Epithelial cell of proximal tubule (primary cell): ENCODE measurements around the gene PIP4P1. TPM values are rescaled to one million over a fixed set of nuclear protein-coding genes. Genes with fewer than 3 reads are reported as not detected.

Source experiments
- DNase-seq: peaks from one replicate; pipeline ENCODE4 v3.0.0-alpha.2; 2011; ENCODE audit warnings: low read depth
- H3K4me3 ChIP-seq: 2 replicates; pipeline ENCODE4 v1.5.1; 2011; ENCODE audit warnings: low read depth, mild to moderate bottlenecking, low read length
- total RNA-seq: library from RNA; depleted of rRNA; stranded (reverse); fragments of >200 nt; gene quantifications from 2 replicates; pipeline ENCODE4 v1.2.3, GENCODE V29; 2015
- TF ChIP-seq, protein P1 (sequence below): conservative IDR thresholded peaks from 2 replicates; pipeline ENCODE4 v1.5.1; 2012; ENCODE audit warnings: low read depth, mild to moderate bottlenecking, low read length

Gene PIP4P1
- total RNA-seq, 1 donor from 2014 or later: 16.3 TPM

- no peak for DNase-seq
Measured at GRCh38 chr14:20409226-20409625, 52.0 kb downstream of the PIP4P1 start.

More at GRCh38 chr14:20409226-20409625, 52.0 kb downstream of the PIP4P1 start:
- TF ChIP-seq, protein P1, sequence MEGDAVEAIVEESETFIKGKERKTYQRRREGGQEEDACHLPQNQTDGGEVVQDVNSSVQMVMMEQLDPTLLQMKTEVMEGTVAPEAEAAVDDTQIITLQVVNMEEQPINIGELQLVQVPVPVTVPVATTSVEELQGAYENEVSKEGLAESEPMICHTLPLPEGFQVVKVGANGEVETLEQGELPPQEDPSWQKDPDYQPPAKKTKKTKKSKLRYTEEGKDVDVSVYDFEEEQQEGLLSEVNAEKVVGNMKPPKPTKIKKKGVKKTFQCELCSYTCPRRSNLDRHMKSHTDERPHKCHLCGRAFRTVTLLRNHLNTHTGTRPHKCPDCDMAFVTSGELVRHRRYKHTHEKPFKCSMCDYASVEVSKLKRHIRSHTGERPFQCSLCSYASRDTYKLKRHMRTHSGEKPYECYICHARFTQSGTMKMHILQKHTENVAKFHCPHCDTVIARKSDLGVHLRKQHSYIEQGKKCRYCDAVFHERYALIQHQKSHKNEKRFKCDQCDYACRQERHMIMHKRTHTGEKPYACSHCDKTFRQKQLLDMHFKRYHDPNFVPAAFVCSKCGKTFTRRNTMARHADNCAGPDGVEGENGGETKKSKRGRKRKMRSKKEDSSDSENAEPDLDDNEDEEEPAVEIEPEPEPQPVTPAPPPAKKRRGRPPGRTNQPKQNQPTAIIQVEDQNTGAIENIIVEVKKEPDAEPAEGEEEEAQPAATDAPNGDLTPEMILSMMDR: no peak
- H3K4me3 ChIP-seq: no peak overlapping the region

Other genes with a start within 250 kb of the PIP4P1 start
- not detected in 2 replicates for gene OR11H6, start 237.7 kb downstream of the PIP4P1 start, total RNA-seq
- not detected in 2 replicates for gene OR11H7, start 232.5 kb downstream of the PIP4P1 start, total RNA-seq
- gene OR11H4, start 222.1 kb downstream of the PIP4P1 start, total RNA-seq: not detected in 2 replicates
- gene TTC5, start 155.5 kb downstream of the PIP4P1 start, total RNA-seq: 4.0 and 10.2 TPM in 2 replicates
- gene CCNB1IP1, start 128.2 kb downstream of the PIP4P1 start, total RNA-seq: 54.8 and 68.8 TPM in 2 replicates
- 23.1 and 26.1 TPM in 2 replicates for gene PARP2, start 117.8 kb downstream of the PIP4P1 start, total RNA-seq
- gene TEP1, start 47.9 kb downstream of the PIP4P1 start, total RNA-seq: 7.0 and 17.5 TPM in 2 replicates
- gene KLHL33, start 25.3 kb downstream of the PIP4P1 start, total RNA-seq: under 0.01 and 0.17 TPM in 2 replicates
- gene OSGEP, start 6.6 kb downstream of the PIP4P1 start, total RNA-seq: 24.6 and 59.7 TPM in 2 replicates
- gene APEX1, start 6.2 kb downstream of the PIP4P1 start, total RNA-seq: 321 and 381 TPM in 2 replicates
- gene PNP, start 8.0 kb upstream of the PIP4P1 start, total RNA-seq: 152 and 178 TPM in 2 replicates
- not detected in 2 replicates for gene RNASE10, start 44.1 kb upstream of the PIP4P1 start, total RNA-seq
- not detected in 2 replicates for gene RNASE9, start 99.6 kb upstream of the PIP4P1 start, total RNA-seq
- gene RNASE11, start 126.6 kb upstream of the PIP4P1 start, total RNA-seq: not detected in 2 replicates
- gene RNASE12, start 129.9 kb upstream of the PIP4P1 start, total RNA-seq: not detected in 2 replicates
- not detected in 2 replicates for gene OR6S1, start 180.3 kb upstream of the PIP4P1 start, total RNA-seq
- 5.3 and 7.6 TPM in 2 replicates for gene RNASE4, start 223.1 kb upstream of the PIP4P1 start, total RNA-seq
- gene ANG, start 227.3 kb upstream of the PIP4P1 start, total RNA-seq: 1.3 and 4.8 TPM in 2 replicates